Measurements from ENCODE around the gene ICOS. TPM values are rescaled to one million over a fixed set of nuclear protein-coding genes. Genes with fewer than 3 reads are reported as not detected.
"Not testable (repeated sequence)": the region's sequence is repeated elsewhere in the genome, so short reads cannot be mapped to it uniquely, and the experiment has no call there.

Gene ICOS
- total and polyA plus RNA-seq, 2 donors (not counting 1 experiment from before 2014, with no cell fraction given): not detected

DNA sequence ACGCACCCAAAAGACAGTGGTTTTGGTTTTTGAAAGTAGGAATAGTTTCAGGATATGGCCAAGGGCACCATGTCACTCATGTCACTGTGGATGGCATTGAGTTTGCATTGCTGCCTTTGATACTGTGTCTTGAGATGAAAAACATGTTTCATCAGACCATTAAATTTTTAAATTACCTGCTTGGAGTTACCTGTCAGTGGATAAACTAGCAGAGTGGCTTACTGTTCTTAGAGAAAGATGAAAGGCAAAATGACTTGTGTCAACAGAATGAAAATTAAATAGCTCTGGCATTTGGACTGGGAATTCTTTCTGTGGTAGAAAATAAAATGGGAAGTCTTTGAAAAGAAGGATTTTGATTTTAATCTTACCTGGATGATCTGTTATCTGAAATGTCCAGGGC, 386 bp downstream of the ICOS start:
- no peak for TF ChIP-seq CTCF (conservative IDR thresholded peaks at IDR 0.05 in 1 of 2, IDR thresholded peaks at IDR 0.05 in 1 of 2; ENCODE audit: low read depth in 1 of 2, low read length in 2 of 2)
- no peak for TF ChIP-seq EZH2 (IDR thresholded peaks at IDR 0.05; ENCODE audit: low read length, missing control alignments)
- no peak overlapping the region for H3K4me2 ChIP-seq (ENCODE audit: extremely low read depth, insufficient read depth, low read length)
- H3K4me1 ChIP-seq (ENCODE audit: control insufficient read depth, extremely low read depth, insufficient read depth, low read length): no peaks in the 10 kb centered on the region
- H3K27ac ChIP-seq (ENCODE audit: insufficient read depth, low read length): no peak overlapping the region
- no peak for DNase-seq (ENCODE audit: low read depth in 2 of 2)
- no peaks in the 10 kb centered on the region for H3K36me3 ChIP-seq (ENCODE audit: control insufficient read depth, insufficient read depth, low read length)
- H3K9me3 ChIP-seq (ENCODE audit: control insufficient read depth, insufficient read depth, low read depth, low read length): no peaks in the 10 kb centered on the region
- no peak overlapping the region for H3K9ac ChIP-seq (ENCODE audit: insufficient read depth, low read length)
- H3K27me3 ChIP-seq (ENCODE audit: control insufficient read depth, insufficient read depth, low read length): no peaks in the 10 kb centered on the region
- H4K20me1 ChIP-seq (ENCODE audit: control insufficient read depth, extremely low read depth, insufficient read depth, low read length): no peaks in the 10 kb centered on the region
- H2AFZ ChIP-seq (ENCODE audit: low read length): no peak overlapping the region
- H3K4me3 ChIP-seq (replicated peaks in 1 of 4; ENCODE audit: control extremely low read depth in 1 of 4, insufficient read depth in 1 of 4, low read depth in 3 of 4, low read length in 4 of 4): no peak overlapping the region
- no peaks in the 10 kb centered on the region for H3K79me2 ChIP-seq (ENCODE audit: control insufficient read depth, insufficient read depth, low read length)

- DNase-seq (ENCODE audit: low read depth in 2 of 2): no peak
- Histone ChIP-seq H3K4me3 (replicated peaks in 1 of 4; ENCODE audit: control extremely low read depth in 1 of 4, insufficient read depth in 1 of 4, low read depth in 3 of 4, low read length in 4 of 4) (no peak overlapping the region), H3K36me3 (ENCODE audit: control insufficient read depth, insufficient read depth, low read length) (no peaks in the 10 kb centered on the region), H3K27me3 (ENCODE audit: control insufficient read depth, insufficient read depth, low read length) (no peaks in the 10 kb centered on the region), H2AFZ (ENCODE audit: low read length) (no peak overlapping the region), H3K79me2 (ENCODE audit: control insufficient read depth, insufficient read depth, low read length) (no peaks in the 10 kb centered on the region), H3K9me3 (ENCODE audit: control insufficient read depth, insufficient read depth, low read depth, low read length) (no peaks in the 10 kb centered on the region), H3K27ac (ENCODE audit: insufficient read depth, low read length) (no peak overlapping the region), H3K9ac (ENCODE audit: insufficient read depth, low read length) (no peak overlapping the region), H3K4me2 (ENCODE audit: extremely low read depth, insufficient read depth, low read length) (no peak overlapping the region), H3K4me1 (ENCODE audit: control insufficient read depth, extremely low read depth, insufficient read depth, low read length) (no peaks in the 10 kb centered on the region), H4K20me1 (ENCODE audit: control insufficient read depth, extremely low read depth, insufficient read depth, low read length) (no peaks in the 10 kb centered on the region)
- TF ChIP-seq CTCF (conservative IDR thresholded peaks at IDR 0.05 in 1 of 2, IDR thresholded peaks at IDR 0.05 in 1 of 2; ENCODE audit: low read depth in 1 of 2, low read length in 2 of 2): no peak
- no peak for TF ChIP-seq EZH2 (IDR thresholded peaks at IDR 0.05; ENCODE audit: low read length, missing control alignments)
These were observed 1.2 kb downstream of the ICOS start for GRCh38 chr2:203937788-203938187.

- no peaks in the 10 kb centered on the region for H3K4me1 ChIP-seq (ENCODE audit: control insufficient read depth, extremely low read depth, insufficient read depth, low read length)
- H3K4me2 ChIP-seq (ENCODE audit: extremely low read depth, insufficient read depth, low read length): no peak overlapping the region
- TF ChIP-seq EZH2 (IDR thresholded peaks at IDR 0.05; ENCODE audit: low read length, missing control alignments) (no peak), CTCF (conservative IDR thresholded peaks at IDR 0.05 in 1 of 2, IDR thresholded peaks at IDR 0.05 in 1 of 2; ENCODE audit: low read depth in 1 of 2, low read length in 2 of 2) (no peak)
- no peaks in the 10 kb centered on the region for H3K36me3 ChIP-seq (ENCODE audit: control insufficient read depth, insufficient read depth, low read length)
- H3K9me3 ChIP-seq (ENCODE audit: control insufficient read depth, insufficient read depth, low read depth, low read length): no peaks in the 10 kb centered on the region
- H4K20me1 ChIP-seq (ENCODE audit: control insufficient read depth, extremely low read depth, insufficient read depth, low read length): no peaks in the 10 kb centered on the region
- H3K79me2 ChIP-seq (ENCODE audit: control insufficient read depth, insufficient read depth, low read length): no peaks in the 10 kb centered on the region
- H3K9ac ChIP-seq (ENCODE audit: insufficient read depth, low read length): no peak overlapping the region
- H3K4me3 ChIP-seq (replicated peaks in 1 of 4; ENCODE audit: control extremely low read depth in 1 of 4, insufficient read depth in 1 of 4, low read depth in 3 of 4, low read length in 4 of 4): no peak overlapping the region
- no peaks in the 10 kb centered on the region for H3K27me3 ChIP-seq (ENCODE audit: control insufficient read depth, insufficient read depth, low read length)
- DNase-seq (ENCODE audit: low read depth in 2 of 2): no peak
- no peak overlapping the region for H2AFZ ChIP-seq (ENCODE audit: low read length)
- no peak overlapping the region for H3K27ac ChIP-seq (ENCODE audit: insufficient read depth, low read length)
These were observed 3.5 kb downstream of the ICOS start for GRCh38 chr2:203940039-203940438.

DNA sequence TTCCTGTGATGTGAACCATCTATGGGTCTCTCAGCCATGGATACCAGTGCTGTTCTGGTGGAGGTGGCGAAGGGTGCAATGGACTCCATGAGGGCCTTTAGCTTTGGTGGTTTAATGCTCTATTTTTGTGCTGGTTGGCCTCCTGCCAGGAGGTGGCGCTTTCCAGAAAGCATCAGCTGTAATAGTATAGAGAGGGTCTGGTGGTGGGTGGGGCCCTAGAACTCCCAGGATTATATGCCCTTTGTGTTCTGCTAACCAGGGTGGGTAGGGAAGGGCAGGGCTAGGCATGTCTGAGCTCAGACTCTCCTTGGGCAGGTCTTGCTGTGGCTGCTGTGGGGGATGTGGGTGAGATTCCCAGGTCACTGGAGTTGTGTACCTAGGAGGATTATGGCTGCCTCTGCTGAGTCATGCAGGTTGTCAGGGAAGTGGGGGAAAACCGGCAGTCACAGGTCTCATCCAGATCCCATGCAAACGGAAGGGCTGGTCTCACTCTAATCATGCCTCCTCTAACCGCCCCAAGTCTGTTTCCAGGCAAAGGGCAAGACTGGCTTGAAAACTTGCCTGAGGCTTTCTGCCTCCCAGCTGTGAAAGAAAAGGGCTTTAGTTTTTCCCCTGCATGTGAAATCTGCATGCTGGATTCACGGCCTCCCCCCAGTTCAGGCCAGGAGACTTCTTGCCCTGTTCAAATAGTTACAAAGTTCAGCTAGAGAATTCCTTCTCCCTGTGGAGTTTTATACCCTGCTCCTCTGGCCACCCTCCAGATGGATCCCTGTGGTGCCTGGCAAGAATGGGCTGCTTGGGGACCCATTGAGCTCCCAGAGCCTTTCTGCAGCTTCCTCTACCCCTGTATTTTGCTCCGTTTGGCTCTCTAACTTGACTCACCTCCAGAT, 7.2 kb downstream of the ICOS start:
- not testable (repeated sequence) for H2AFZ ChIP-seq (ENCODE audit: low read length)

More for the DNA sequence above, 7.2 kb downstream of the ICOS start:
- DNase-seq (ENCODE audit: low read depth in 2 of 2); H4K20me1 ChIP-seq (ENCODE audit: control insufficient read depth, extremely low read depth, insufficient read depth, low read length); H3K36me3 ChIP-seq (ENCODE audit: control insufficient read depth, insufficient read depth, low read length); H3K27me3 ChIP-seq (ENCODE audit: control insufficient read depth, insufficient read depth, low read length); H3K4me2 ChIP-seq (ENCODE audit: extremely low read depth, insufficient read depth, low read length); H3K27ac ChIP-seq (ENCODE audit: insufficient read depth, low read length); H3K9me3 ChIP-seq (ENCODE audit: control insufficient read depth, insufficient read depth, low read depth, low read length); H3K79me2 ChIP-seq (ENCODE audit: control insufficient read depth, insufficient read depth, low read length); H3K4me3 ChIP-seq (replicated peaks in 1 of 4; ENCODE audit: control extremely low read depth in 1 of 4, insufficient read depth in 1 of 4, low read depth in 3 of 4, low read length in 4 of 4); H3K4me1 ChIP-seq (ENCODE audit: control insufficient read depth, extremely low read depth, insufficient read depth, low read length); H3K9ac ChIP-seq (ENCODE audit: insufficient read depth, low read length): not testable (repeated sequence)

Data from fibroblast of lung (primary cell).